Peyer's patch (tissue), 4 donors: Measurements from ENCODE around the gene LCP2.

Experiments
- POLR2A ChIP-seq, 2 donors: fragments of 450-650 bp; IDR thresholded peaks; one replicate each; pipeline ENCODE4 v1.5.1; 2017; ENCODE audit warnings: antibody characterized with exemption in 2 of 2, mild to moderate bottlenecking in 2 of 2, moderate library complexity in 2 of 2
- TF ChIP-seq, protein P1 (sequence below), 6 experiments: fragments of 450-650 bp in 4 of 6; fragments of 200-600 bp in 2 of 6; sonication (generic) in 1 of 6; IDR thresholded peaks; one replicate each; pipeline ENCODE4 v1.5.1; 2017 to 2019; ENCODE audit warnings: antibody characterized with exemption in 6 of 6, mild to moderate bottlenecking in 3 of 6, moderate library complexity in 1 of 6

DNA sequence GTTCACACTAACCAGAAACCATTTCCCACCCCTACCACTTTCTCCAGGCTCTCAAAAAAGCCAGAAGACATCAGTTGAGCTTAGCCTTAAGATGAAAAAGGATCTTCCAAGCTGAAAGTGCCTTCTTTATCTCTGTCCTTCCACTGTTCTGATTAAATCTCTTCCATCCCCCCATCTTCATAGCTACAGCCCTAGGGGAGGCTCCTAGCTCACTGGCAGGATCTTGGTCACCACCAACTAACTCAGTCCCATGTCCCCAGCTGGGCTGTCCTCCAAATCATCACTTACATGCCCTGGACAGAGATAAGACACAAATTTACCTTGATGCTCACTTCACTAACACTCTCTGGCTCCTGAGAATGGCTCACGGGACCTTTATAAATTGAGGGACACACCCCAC lies 14.3 kb downstream of the LCP2 start:
- TF ChIP-seq POLR2A (IDR thresholded peaks at IDR 0.05), result no peak
- TF ChIP-seq, protein P1, sequence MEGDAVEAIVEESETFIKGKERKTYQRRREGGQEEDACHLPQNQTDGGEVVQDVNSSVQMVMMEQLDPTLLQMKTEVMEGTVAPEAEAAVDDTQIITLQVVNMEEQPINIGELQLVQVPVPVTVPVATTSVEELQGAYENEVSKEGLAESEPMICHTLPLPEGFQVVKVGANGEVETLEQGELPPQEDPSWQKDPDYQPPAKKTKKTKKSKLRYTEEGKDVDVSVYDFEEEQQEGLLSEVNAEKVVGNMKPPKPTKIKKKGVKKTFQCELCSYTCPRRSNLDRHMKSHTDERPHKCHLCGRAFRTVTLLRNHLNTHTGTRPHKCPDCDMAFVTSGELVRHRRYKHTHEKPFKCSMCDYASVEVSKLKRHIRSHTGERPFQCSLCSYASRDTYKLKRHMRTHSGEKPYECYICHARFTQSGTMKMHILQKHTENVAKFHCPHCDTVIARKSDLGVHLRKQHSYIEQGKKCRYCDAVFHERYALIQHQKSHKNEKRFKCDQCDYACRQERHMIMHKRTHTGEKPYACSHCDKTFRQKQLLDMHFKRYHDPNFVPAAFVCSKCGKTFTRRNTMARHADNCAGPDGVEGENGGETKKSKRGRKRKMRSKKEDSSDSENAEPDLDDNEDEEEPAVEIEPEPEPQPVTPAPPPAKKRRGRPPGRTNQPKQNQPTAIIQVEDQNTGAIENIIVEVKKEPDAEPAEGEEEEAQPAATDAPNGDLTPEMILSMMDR (IDR thresholded peaks at IDR 0.05), result no peak
